Neural cell (in vitro differentiated cells): ENCODE measurements around the gene DLG4. TPM values are rescaled to one million over a fixed set of nuclear protein-coding genes. Genes with fewer than 3 reads are reported as not detected.
A peak's percentile ranks its signal among the peaks of the same experiment; 100 is the strongest.

ENCODE experiments used
- H2AFZ ChIP-seq: fragments of 200-600, 300-800 bp; sonication (generic), shearing (Covaris generic); 2 replicates; pipeline ENCODE4 v1.6.0; 2014; ENCODE audit warnings: low read depth, mild to moderate bottlenecking, antibody characterized with exemption, low read length, moderate library complexity
- H3F3A ChIP-seq: fragments of 200-600 bp; shearing (Covaris generic); 2 replicates; pipeline ENCODE4 v1.6.1; 2016; ENCODE audit warnings: mild to moderate bottlenecking, moderate library complexity, mixed read lengths, antibody characterized with exemption, low read length; ENCODE audit not compliant: insufficient read depth, poor library complexity, severe bottlenecking
- H3K27ac ChIP-seq: fragments of 200-600, 300-800 bp; sonication (generic), shearing (Covaris generic); 2 replicates; pipeline ENCODE4 v1.5.1; 2014; ENCODE audit warnings: mild to moderate bottlenecking, low read length, moderate library complexity
- H3K27me3 ChIP-seq: fragments of 300-800, 200-600 bp; sonication (generic), shearing (Covaris generic); 2 replicates; pipeline ENCODE4 v1.6.0; 2014; ENCODE audit warnings: mild to moderate bottlenecking, low read depth, low read length, moderate library complexity; ENCODE audit not compliant: insufficient read depth
- H3K36me3 ChIP-seq: fragments of 300-800, 200-600 bp; sonication (generic), shearing (Covaris generic); 2 replicates; pipeline ENCODE4 v1.5.1; 2014; ENCODE audit warnings: mild to moderate bottlenecking, antibody characterized with exemption, low read length, moderate library complexity; ENCODE audit not compliant: insufficient read depth
- H3K4me2 ChIP-seq: fragments of 300-800, 200-600 bp; sonication (generic), shearing (Covaris generic); 2 replicates; pipeline ENCODE4 v1.6.0; 2014; ENCODE audit warnings: mild to moderate bottlenecking, low read length
- H3K4me3 ChIP-seq: fragments of 300-800, 200-600 bp; sonication (generic), shearing (Covaris generic); 2 replicates; pipeline ENCODE4 v1.5.1; 2014; ENCODE audit warnings: mild to moderate bottlenecking, low read length, moderate library complexity
- H3K79me2 ChIP-seq: fragments of 200-600 bp; shearing (Covaris generic); replicated peaks from 2 replicates; pipeline ENCODE4 v1.6.0; 2014; ENCODE audit warnings: mild to moderate bottlenecking, low read length, moderate library complexity; ENCODE audit not compliant: insufficient read depth
- H3K9ac ChIP-seq: fragments of 300-800, 200-600 bp; sonication (generic), shearing (Covaris generic); 2 replicates; pipeline ENCODE4 v1.6.1; 2016; ENCODE audit warnings: mild to moderate bottlenecking, low read length, mixed read lengths
- H3K9me2 ChIP-seq: fragments of 200-600 bp; shearing (Covaris generic); 2 replicates; pipeline ENCODE4 v1.6.1; 2016; ENCODE audit warnings: mild to moderate bottlenecking, low read length, mixed read lengths; ENCODE audit not compliant: insufficient read depth
- H3K9me3 ChIP-seq: fragments of 200-600, 300-800 bp; sonication (generic), shearing (Covaris generic); 2 replicates; pipeline ENCODE4 v1.6.1; 2016; ENCODE audit warnings: mild to moderate bottlenecking, mixed run types, low read length, moderate library complexity, mixed read lengths
- H4K20me1 ChIP-seq: fragments of 200-600 bp; shearing (Covaris generic); 2 replicates; pipeline ENCODE4 v1.6.1; 2016; ENCODE audit warnings: mild to moderate bottlenecking, mixed run types; ENCODE audit not compliant: insufficient read depth
- EP300 ChIP-seq: fragments of 450-650 bp; conservative IDR thresholded peaks from 2 replicates; pipeline ENCODE4 v1.6.1; 2014; ENCODE audit warnings: antibody characterized with exemption, mild to moderate bottlenecking, moderate library complexity; ENCODE audit not compliant: poor library complexity, severe bottlenecking
- EZH2 ChIP-seq: fragments of 200-600, 300-800 bp; shearing (Covaris generic), sonication (generic); IDR thresholded peaks from 2 replicates; pipeline ENCODE4 v1.6.1; 2014; ENCODE audit warnings: antibody characterized with exemption, low read length, borderline replicate concordance, mild to moderate bottlenecking; ENCODE audit not compliant: insufficient read depth, poor library complexity, severe bottlenecking
- MXI1 ChIP-seq: fragments of 450-650 bp; conservative IDR thresholded peaks from 2 replicates; pipeline ENCODE4 v1.6.1; 2014; ENCODE audit warnings: antibody characterized with exemption, mild to moderate bottlenecking; ENCODE audit not compliant: poor library complexity, severe bottlenecking
- POLR2AphosphoS5 ChIP-seq: IDR thresholded peaks from 2 replicates; pipeline ENCODE4 v1.6.1; 2012
- RAD21 ChIP-seq: fragments of 450-650 bp; conservative IDR thresholded peaks from 2 replicates; pipeline ENCODE4 v1.6.1; 2014; ENCODE audit warnings: antibody characterized with exemption, mild to moderate bottlenecking, moderate library complexity
- SMC3 ChIP-seq: fragments of 450-650 bp; conservative IDR thresholded peaks from 2 replicates; pipeline ENCODE4 v1.6.1; 2014; ENCODE audit warnings: antibody characterized with exemption, mild to moderate bottlenecking, moderate library complexity; ENCODE audit not compliant: poor library complexity
- TAF1 ChIP-seq: IDR thresholded peaks from 2 replicates; pipeline ENCODE4 v1.6.1; 2012; ENCODE audit warnings: low read depth
- polyA plus RNA-seq: library from polyadenylated mRNA; depleted of rRNA; stranded (reverse); fragments of >200 nt; gene quantifications from 2 replicates; pipeline ENCODE4 v1.2.3, GENCODE V29; 2014
- TF ChIP-seq, protein P1 (sequence below): fragments of 450-650 bp; IDR thresholded peaks from 2 replicates; pipeline ENCODE4 v1.5.1; 2014; ENCODE audit warnings: antibody characterized with exemption, mild to moderate bottlenecking, moderate library complexity; ENCODE audit not compliant: poor library complexity, severe bottlenecking
- TF ChIP-seq, protein P2 (sequence below): IDR thresholded peaks from 2 replicates; pipeline ENCODE4 v1.6.1; 2012; ENCODE audit warnings: borderline replicate concordance

DLG4 gene
- polyA plus RNA-seq, 1 donor from 2014 or later = 126 TPM

GRCh38 chr17:7250695-7251627, 31.3 kb upstream of the DLG4 start:
- peak overlapping the region; percentile 70 for H3K4me3 ChIP-seq
- H3K36me3 ChIP-seq = no peaks in the 10 kb centered on the region
- no peaks in the 10 kb centered on the region for H3K27me3 ChIP-seq
- peak overlapping the region; percentile 97 for H3K27ac ChIP-seq
- no peaks in the 10 kb centered on the region for H3F3A ChIP-seq
- peak overlapping the region; percentile 80 for H3K4me2 ChIP-seq
- no peaks in the 10 kb centered on the region for H3K9me3 ChIP-seq
- peak overlapping the region; percentile 88 for H3K9ac ChIP-seq
- H3K9me2 ChIP-seq = no peaks in the 10 kb centered on the region
- H2AFZ ChIP-seq = no peak overlapping the region
- TF ChIP-seq TAF1 (peak; percentile 52), EP300 (no peak), SMC3 (no peak), POLR2AphosphoS5 (no peak), MXI1 (peak; percentile 8), EZH2 (no peak), RAD21 (no peak)
- TF ChIP-seq, protein P1, sequence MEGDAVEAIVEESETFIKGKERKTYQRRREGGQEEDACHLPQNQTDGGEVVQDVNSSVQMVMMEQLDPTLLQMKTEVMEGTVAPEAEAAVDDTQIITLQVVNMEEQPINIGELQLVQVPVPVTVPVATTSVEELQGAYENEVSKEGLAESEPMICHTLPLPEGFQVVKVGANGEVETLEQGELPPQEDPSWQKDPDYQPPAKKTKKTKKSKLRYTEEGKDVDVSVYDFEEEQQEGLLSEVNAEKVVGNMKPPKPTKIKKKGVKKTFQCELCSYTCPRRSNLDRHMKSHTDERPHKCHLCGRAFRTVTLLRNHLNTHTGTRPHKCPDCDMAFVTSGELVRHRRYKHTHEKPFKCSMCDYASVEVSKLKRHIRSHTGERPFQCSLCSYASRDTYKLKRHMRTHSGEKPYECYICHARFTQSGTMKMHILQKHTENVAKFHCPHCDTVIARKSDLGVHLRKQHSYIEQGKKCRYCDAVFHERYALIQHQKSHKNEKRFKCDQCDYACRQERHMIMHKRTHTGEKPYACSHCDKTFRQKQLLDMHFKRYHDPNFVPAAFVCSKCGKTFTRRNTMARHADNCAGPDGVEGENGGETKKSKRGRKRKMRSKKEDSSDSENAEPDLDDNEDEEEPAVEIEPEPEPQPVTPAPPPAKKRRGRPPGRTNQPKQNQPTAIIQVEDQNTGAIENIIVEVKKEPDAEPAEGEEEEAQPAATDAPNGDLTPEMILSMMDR = no peak
- TF ChIP-seq, protein P2, sequence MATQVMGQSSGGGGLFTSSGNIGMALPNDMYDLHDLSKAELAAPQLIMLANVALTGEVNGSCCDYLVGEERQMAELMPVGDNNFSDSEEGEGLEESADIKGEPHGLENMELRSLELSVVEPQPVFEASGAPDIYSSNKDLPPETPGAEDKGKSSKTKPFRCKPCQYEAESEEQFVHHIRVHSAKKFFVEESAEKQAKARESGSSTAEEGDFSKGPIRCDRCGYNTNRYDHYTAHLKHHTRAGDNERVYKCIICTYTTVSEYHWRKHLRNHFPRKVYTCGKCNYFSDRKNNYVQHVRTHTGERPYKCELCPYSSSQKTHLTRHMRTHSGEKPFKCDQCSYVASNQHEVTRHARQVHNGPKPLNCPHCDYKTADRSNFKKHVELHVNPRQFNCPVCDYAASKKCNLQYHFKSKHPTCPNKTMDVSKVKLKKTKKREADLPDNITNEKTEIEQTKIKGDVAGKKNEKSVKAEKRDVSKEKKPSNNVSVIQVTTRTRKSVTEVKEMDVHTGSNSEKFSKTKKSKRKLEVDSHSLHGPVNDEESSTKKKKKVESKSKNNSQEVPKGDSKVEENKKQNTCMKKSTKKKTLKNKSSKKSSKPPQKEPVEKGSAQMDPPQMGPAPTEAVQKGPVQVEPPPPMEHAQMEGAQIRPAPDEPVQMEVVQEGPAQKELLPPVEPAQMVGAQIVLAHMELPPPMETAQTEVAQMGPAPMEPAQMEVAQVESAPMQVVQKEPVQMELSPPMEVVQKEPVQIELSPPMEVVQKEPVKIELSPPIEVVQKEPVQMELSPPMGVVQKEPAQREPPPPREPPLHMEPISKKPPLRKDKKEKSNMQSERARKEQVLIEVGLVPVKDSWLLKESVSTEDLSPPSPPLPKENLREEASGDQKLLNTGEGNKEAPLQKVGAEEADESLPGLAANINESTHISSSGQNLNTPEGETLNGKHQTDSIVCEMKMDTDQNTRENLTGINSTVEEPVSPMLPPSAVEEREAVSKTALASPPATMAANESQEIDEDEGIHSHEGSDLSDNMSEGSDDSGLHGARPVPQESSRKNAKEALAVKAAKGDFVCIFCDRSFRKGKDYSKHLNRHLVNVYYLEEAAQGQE = no peak
- H4K20me1 ChIP-seq = no peaks in the 10 kb centered on the region
- H3K79me2 ChIP-seq = peaks cover 55% of the 10 kb centered on the region

DNA sequence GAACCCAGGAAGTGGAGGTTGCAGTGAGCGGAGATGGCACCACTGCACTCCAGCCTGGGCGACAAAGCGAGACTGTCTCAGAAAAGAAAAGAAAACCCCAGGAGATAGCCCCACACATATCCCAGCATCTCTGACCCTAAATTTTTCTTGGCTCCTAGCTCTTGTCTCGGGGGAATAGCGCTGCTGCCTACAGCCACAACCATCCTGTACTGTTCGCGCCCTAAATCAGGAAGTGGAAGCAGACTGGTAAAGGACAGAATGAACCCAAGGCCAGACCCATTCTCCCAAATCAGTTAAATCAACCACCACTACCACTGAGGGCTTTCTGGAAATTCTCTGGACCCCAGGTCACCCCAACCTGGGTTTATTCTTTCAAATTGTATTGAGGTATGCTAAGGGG, 30.2 kb upstream of the DLG4 start:
- peak overlapping the region; percentile 70 for H3K4me3 ChIP-seq

More for the DNA sequence above, 30.2 kb upstream of the DLG4 start:
- Histone ChIP-seq H2AFZ (no peak overlapping the region), H3K9me3 (no peaks in the 10 kb centered on the region), H3K36me3 (no peaks in the 10 kb centered on the region), H3K4me2 (peak overlapping the region; percentile 80), H3F3A (no peaks in the 10 kb centered on the region), H3K9me2 (no peaks in the 10 kb centered on the region), H4K20me1 (no peaks in the 10 kb centered on the region), H3K79me2 (peaks cover 55% of the 10 kb centered on the region), H3K27me3 (no peaks in the 10 kb centered on the region), H3K27ac (no peak overlapping the region), H3K9ac (peak overlapping the region; percentile 88)
- no peak for TF ChIP-seq EZH2
- TF ChIP-seq, protein P1 = no peak
- TF ChIP-seq, protein P2 = no peak
- TF ChIP-seq RAD21 = no peak
- TF ChIP-seq SMC3 = no peak
- TF ChIP-seq TAF1 = no peak
- TF ChIP-seq EP300 = no peak
- no peak for TF ChIP-seq MXI1
- no peak for TF ChIP-seq POLR2AphosphoS5
